Measurements from ENCODE around the gene C7orf57.

- no peak for TF ChIP-seq POLR2A (IDR thresholded peaks at IDR 0.05)
- TF ChIP-seq CTCF (IDR thresholded peaks at IDR 0.05), result no peak
- TF ChIP-seq EP300 (IDR thresholded peaks at IDR 0.05), result no peak
Observed at GRCh38 chr7:48017674-48018073, 17.7 kb upstream of the C7orf57 start.

Data from gastroesophageal sphincter (tissue), 3 donors.